Neuron (in vitro differentiated cells): ENCODE measurements around the gene PRSS2.

Experiments
- H2AFZ ChIP-seq: one replicate; pipeline ENCODE4 v1.6.1; 2013; ENCODE audit warnings: low read depth, mild to moderate bottlenecking, inconsistent platforms, low read length, moderate library complexity
- H3K27me3 ChIP-seq: one replicate; pipeline ENCODE4 v1.6.1; 2013; ENCODE audit warnings: low read length; ENCODE audit not compliant: insufficient read depth
- H3K36me3 ChIP-seq: one replicate; pipeline ENCODE4 v1.6.1; 2013; ENCODE audit warnings: low read length; ENCODE audit not compliant: insufficient read depth
- H3K4me1 ChIP-seq: one replicate; pipeline ENCODE4 v1.6.1; 2013; ENCODE audit warnings: low read length; ENCODE audit not compliant: insufficient read depth
- H3K4me3 ChIP-seq: 2 replicates; pipeline ENCODE4 v1.5.1; 2013; ENCODE audit warnings: mild to moderate bottlenecking, low read length, moderate library complexity
- H3K9me3 ChIP-seq: one replicate; pipeline ENCODE4 v1.6.1; 2013; ENCODE audit warnings: low read length

PRSS2 gene

GRCh38 chr7:142792593-142792992, 21.8 kb downstream of the PRSS2 start:
- Histone ChIP-seq H2AFZ (no peak overlapping the region), H3K4me1 (no peaks in the 10 kb centered on the region), H3K36me3 (no peaks in the 10 kb centered on the region), H3K9me3 (no peaks in the 10 kb centered on the region), H3K27me3 (peaks cover 33% of the 10 kb centered on the region), H3K4me3 (no peak overlapping the region)

DNA sequence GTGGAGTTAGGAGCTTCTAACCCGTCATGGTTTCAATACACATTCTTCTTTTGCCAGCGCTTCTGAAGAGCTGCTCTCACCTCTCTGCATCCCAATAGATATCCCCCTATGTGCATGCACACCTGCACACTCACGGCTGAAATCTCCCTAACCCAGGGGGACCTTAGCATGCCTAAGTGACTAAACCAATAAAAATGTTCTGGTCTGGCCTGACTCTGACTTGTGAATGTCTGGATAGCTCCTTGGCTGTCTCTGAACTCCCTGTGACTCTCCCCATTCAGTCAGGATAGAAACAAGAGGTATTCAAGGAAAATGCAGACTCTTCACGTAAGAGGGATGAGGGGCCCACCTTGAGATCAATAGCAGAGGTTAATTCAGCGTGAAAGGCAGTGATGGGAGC, 22.4 kb downstream of the PRSS2 start:
- Histone ChIP-seq H3K9me3 (no peaks in the 10 kb centered on the region), H3K27me3 (peaks cover 38% of the 10 kb centered on the region), H3K4me3 (no peak overlapping the region), H3K4me1 (no peaks in the 10 kb centered on the region), H3K36me3 (no peaks in the 10 kb centered on the region), H2AFZ (no peak overlapping the region)

- Histone ChIP-seq H3K36me3 (no peaks in the 10 kb centered on the region), H3K4me3 (no peak overlapping the region), H3K27me3 (peaks cover 50% of the 10 kb centered on the region), H3K4me1 (no peaks in the 10 kb centered on the region), H2AFZ (no peak overlapping the region), H3K9me3 (no peaks in the 10 kb centered on the region)
Observed at GRCh38 chr7:142795339-142795863, 24.6 kb downstream of the PRSS2 start.

- H3K9me3 ChIP-seq = no peaks in the 10 kb centered on the region
- no peak overlapping the region for H3K4me3 ChIP-seq
Observed at GRCh38 chr7:142796001-142796500, 25.3 kb downstream of the PRSS2 start.

GRCh38 chr7:142796501-142797390, 26.0 kb downstream of the PRSS2 start:
- Histone ChIP-seq H3K36me3 (no peaks in the 10 kb centered on the region), H3K4me3 (no peak overlapping the region), H3K9me3 (no peaks in the 10 kb centered on the region), H2AFZ (no peak overlapping the region), H3K27me3 (peaks cover 50% of the 10 kb centered on the region), H3K4me1 (no peaks in the 10 kb centered on the region)

More at GRCh38 chr7:142796001-142796500, 25.3 kb downstream of the PRSS2 start:
- Histone ChIP-seq H3K36me3 (no peaks in the 10 kb centered on the region), H3K4me1 (no peaks in the 10 kb centered on the region), H3K27me3 (peaks cover 50% of the 10 kb centered on the region), H2AFZ (no peak overlapping the region)

- H3K36me3 ChIP-seq = no peaks in the 10 kb centered on the region
- no peak overlapping the region for H2AFZ ChIP-seq
- no peaks in the 10 kb centered on the region for H3K4me1 ChIP-seq
- H3K4me3 ChIP-seq = no peak overlapping the region
- peaks cover 50% of the 10 kb centered on the region for H3K27me3 ChIP-seq
- no peaks in the 10 kb centered on the region for H3K9me3 ChIP-seq
Observed at GRCh38 chr7:142797391-142798377, 26.9 kb downstream of the PRSS2 start.

- no peak overlapping the region for H2AFZ ChIP-seq
- no peaks in the 10 kb centered on the region for H3K9me3 ChIP-seq
- peaks cover 50% of the 10 kb centered on the region for H3K27me3 ChIP-seq
- no peaks in the 10 kb centered on the region for H3K4me1 ChIP-seq
- H3K36me3 ChIP-seq = no peaks in the 10 kb centered on the region
- H3K4me3 ChIP-seq = no peak overlapping the region
Observed at GRCh38 chr7:142798451-142799436, 28.0 kb downstream of the PRSS2 start.

DNA sequence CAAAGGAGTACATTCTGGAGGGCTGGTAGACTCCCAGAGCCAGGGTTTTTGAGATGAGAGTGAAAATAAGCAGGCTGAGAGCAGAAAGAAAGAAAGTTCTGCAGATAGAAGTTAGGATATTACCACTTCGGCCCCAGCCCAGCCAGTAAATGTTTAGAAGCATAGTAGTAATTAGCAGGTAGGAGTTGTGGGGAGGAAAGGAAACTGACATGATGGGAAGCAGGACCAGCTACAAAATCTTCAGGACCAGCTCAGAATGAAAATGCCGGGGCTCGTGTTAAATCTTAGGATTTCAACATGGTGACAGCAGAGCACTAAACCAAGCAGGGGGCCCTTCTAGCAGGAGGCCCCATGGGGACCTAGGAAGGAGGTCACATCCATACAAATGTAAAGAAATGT, 28.7 kb downstream of the PRSS2 start:
- no peak overlapping the region for H2AFZ ChIP-seq

DNA sequence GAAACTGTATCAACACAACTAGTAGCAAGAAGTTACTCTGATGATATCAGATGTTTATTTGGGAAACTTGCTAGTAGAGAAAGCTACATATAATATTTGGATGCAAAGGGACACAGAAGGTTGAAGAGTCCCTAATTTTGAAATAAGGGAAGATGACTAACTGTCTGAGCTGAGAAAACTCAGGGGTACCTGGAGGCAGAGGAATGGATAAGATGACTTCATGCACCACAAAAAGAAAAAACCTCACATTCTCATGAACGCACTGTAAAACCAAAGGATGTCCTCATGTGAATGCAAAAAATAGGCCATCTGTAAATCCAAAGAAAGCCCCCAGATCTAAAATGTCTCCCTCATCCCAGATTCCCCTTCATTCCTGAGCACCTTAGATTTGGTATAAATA, 29.3 kb downstream of the PRSS2 start:
- Histone ChIP-seq H3K36me3 (no peaks in the 10 kb centered on the region), H3K4me1 (no peaks in the 10 kb centered on the region), H3K9me3 (no peaks in the 10 kb centered on the region), H2AFZ (no peak overlapping the region), H3K4me3 (no peak overlapping the region), H3K27me3 (peaks cover 42% of the 10 kb centered on the region)

More for the DNA sequence above, 28.7 kb downstream of the PRSS2 start:
- H3K4me1 ChIP-seq = no peaks in the 10 kb centered on the region
- H3K27me3 ChIP-seq = peaks cover 49% of the 10 kb centered on the region
- no peaks in the 10 kb centered on the region for H3K9me3 ChIP-seq
- no peak overlapping the region for H3K4me3 ChIP-seq
- H3K36me3 ChIP-seq = no peaks in the 10 kb centered on the region

DNA sequence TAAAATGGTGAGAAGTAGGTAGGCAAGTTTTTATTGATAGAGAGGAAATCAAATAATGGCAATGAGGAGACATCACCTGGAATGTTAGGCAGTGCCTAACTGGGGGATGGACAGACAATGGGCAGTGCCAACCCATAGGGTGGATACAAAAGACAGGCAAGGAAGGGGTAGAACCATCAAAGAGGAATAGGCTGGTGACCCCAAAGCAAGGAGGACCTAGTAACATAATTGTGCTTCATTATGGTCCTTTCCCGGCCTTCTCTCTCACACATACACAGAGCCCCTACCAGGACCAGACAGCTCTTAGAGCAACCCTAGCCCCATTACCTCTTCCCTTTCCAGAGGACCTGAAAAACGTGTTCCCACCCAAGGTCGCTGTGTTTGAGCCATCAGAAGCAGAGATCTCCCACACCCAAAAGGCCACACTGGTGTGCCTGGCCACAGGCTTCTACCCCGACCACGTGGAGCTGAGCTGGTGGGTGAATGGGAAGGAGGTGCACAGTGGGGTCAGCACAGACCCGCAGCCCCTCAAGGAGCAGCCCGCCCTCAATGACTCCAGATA, 30.0 kb downstream of the PRSS2 start:
- H3K4me1 ChIP-seq = no peaks in the 10 kb centered on the region
- H3K36me3 ChIP-seq = no peaks in the 10 kb centered on the region
- no peak overlapping the region for H3K4me3 ChIP-seq
- no peaks in the 10 kb centered on the region for H3K9me3 ChIP-seq
- H3K27me3 ChIP-seq = peaks cover 35% of the 10 kb centered on the region
- H2AFZ ChIP-seq = no peak overlapping the region

DNA sequence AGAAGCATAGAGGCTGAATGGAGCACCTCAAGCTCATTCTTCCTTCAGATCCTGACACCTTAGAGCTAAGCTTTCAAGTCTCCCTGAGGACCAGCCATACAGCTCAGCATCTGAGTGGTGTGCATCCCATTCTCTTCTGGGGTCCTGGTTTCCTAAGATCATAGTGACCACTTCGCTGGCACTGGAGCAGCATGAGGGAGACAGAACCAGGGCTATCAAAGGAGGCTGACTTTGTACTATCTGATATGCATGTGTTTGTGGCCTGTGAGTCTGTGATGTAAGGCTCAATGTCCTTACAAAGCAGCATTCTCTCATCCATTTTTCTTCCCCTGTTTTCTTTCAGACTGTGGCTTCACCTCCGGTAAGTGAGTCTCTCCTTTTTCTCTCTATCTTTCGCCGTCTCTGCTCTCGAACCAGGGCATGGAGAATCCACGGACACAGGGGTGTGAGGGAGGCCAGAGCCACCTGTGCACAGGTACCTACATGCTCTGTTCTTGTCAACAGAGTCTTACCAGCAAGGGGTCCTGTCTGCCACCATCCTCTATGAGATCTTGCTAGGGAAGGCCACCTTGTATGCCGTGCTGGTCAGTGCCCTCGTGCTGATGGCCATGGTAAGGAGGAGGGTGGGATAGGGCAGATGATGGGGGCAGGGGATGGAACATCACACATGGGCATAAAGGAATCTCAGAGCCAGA, 31.0 kb downstream of the PRSS2 start:
- Histone ChIP-seq H3K9me3 (no peaks in the 10 kb centered on the region), H3K36me3 (no peaks in the 10 kb centered on the region), H2AFZ (no peak overlapping the region), H3K27me3 (peaks cover 26% of the 10 kb centered on the region), H3K4me1 (no peaks in the 10 kb centered on the region), H3K4me3 (no peak overlapping the region)
